ENCODE measurements around the gene FBXO7. TPM values are rescaled to one million over a fixed set of nuclear protein-coding genes. Genes with fewer than 3 reads are reported as not detected.

Gene FBXO7
- total and polyA plus RNA-seq, 9 of the 15 experiments (the other 6 are each of a cell fraction or from before 2014, with no cell fraction given) = 34.0 to 162 (median 85.2) TPM

- TF ChIP-seq ZNF407 (IDR thresholded peaks at IDR 0.05; ENCODE audit: low read depth) (no peak), SMC3 (conservative IDR thresholded peaks at IDR 0.05; ENCODE audit: insufficient read depth, low read depth, low read length) (0 out of 2 replicates have a peak, but pooled peaks have one; percentile 12), RAD21 (CRISPR knock-in tag; conservative IDR thresholded peaks at IDR 0.05 in 1 of 2, IDR thresholded peaks at IDR 0.05 in 1 of 2) (peak; percentile 32 to 64; a peak in 3 of 4 replicates), ZBTB17 (CRISPR knock-in tag; IDR thresholded peaks at IDR 0.05) (peak; percentile 12; the same call in 1 of the 2 replicates), ZNF146 (CRISPR knock-in tag; IDR thresholded peaks at IDR 0.05; ENCODE audit: unreplicated experiment) (no peak)
These were observed 1.1 kb upstream of the FBXO7 start (continued) for GRCh38 chr22:32473388-32473952.
